ENCODE results near the gene SRGAP1.

The SRGAP1 gene

GRCh38 chr12:63955831-63956666 is 111.5 kb downstream of the SRGAP1 start:
- ChIA-PET CTCF (no interaction called here), POLR2A (no interaction called here)
- DNase-seq (ENCODE audit: extremely low spot score), result no peak
- TF ChIP-seq, protein P1, sequence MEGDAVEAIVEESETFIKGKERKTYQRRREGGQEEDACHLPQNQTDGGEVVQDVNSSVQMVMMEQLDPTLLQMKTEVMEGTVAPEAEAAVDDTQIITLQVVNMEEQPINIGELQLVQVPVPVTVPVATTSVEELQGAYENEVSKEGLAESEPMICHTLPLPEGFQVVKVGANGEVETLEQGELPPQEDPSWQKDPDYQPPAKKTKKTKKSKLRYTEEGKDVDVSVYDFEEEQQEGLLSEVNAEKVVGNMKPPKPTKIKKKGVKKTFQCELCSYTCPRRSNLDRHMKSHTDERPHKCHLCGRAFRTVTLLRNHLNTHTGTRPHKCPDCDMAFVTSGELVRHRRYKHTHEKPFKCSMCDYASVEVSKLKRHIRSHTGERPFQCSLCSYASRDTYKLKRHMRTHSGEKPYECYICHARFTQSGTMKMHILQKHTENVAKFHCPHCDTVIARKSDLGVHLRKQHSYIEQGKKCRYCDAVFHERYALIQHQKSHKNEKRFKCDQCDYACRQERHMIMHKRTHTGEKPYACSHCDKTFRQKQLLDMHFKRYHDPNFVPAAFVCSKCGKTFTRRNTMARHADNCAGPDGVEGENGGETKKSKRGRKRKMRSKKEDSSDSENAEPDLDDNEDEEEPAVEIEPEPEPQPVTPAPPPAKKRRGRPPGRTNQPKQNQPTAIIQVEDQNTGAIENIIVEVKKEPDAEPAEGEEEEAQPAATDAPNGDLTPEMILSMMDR (IDR thresholded peaks at IDR 0.05; ENCODE audit: control extremely low read depth, extremely low read depth, low read depth, missing control alignments), result no peak

DNA sequence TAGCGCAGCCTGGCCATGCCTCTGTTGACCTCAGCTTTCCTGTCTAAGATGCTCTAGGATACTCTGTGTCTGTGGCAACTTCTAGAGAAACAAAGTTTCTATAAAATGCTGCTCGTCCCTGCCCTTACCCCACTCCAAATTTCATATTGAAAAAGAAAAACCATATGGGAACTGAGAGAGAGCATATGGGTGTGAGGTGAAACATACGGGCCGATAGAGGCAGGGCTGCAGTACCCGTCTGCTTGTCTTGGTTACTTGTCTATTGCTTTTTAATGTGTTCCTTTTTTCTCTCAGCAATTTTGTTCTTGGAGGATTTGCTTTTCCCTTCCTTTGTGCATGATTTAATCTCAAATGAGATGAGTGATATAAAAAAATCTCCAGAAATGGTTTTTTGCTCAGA is 113.0 kb downstream of the SRGAP1 start:
- ChIA-PET CTCF (no interaction called here), POLR2A (no interaction called here)
- DNase-seq (ENCODE audit: extremely low spot score), result no peak
- TF ChIP-seq, protein P1 (IDR thresholded peaks at IDR 0.05; ENCODE audit: control extremely low read depth, extremely low read depth, low read depth, missing control alignments), result no peak

GRCh38 chr12:63958876-63959580 is 114.5 kb downstream of the SRGAP1 start:
- TF ChIP-seq, protein P1 (IDR thresholded peaks at IDR 0.05; ENCODE audit: control extremely low read depth, extremely low read depth, low read depth, missing control alignments), result no peak
- DNase-seq (ENCODE audit: extremely low spot score), result no peak
- POLR2A ChIA-PET, result no interaction called here
- CTCF ChIA-PET, result interaction anchor here (1.5 kb wide), 1 partner anchor 10 kb away, joined by 3 read pairs; no protein-coding TSS in a partner anchor

DNA sequence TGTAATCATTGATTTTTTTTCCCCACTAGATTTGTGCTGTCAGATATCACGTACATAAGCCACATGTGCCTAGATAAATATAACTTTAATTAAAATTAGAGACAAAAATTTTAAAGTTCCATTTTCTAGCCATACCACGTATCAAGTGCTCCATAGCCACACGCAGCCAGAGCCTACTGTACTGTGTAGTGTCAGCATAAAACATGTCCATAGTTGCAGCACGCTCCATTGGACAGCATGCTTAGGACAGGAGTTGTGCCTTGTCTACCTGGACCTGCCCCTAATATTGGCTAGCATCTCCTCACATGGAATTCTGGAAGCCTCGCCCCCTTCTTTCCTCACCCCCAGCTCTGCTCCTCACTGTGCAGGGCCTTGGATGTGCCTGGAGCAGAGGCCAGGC is 116.5 kb downstream of the SRGAP1 start:
- DNase-seq (ENCODE audit: extremely low spot score), result no peak
- CTCF ChIA-PET, result no interaction called here
- POLR2A ChIA-PET, result no interaction called here
- TF ChIP-seq, protein P1 (IDR thresholded peaks at IDR 0.05; ENCODE audit: control extremely low read depth, extremely low read depth, low read depth, missing control alignments), result no peak

DNA sequence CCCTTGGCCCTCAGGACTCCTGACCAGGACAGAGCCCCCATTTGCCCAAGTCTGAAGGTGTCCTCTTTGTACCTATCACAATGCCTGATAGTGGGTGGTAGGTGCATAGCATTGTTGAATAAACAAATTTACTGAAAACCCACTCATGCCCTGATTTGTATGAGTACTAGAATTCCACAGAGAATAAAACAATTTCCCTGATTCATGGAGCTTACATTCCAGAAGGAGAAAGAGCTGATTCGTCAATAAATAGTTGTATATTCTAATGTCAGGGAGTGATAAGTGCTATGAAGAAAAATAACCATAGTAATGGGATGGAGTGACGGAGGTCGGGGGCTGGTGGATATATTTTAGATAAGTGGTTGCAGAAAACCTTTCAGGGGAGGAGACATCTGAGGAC is 117.0 kb downstream of the SRGAP1 start:
- POLR2A ChIA-PET, result no interaction called here
- TF ChIP-seq, protein P1 (IDR thresholded peaks at IDR 0.05; ENCODE audit: control extremely low read depth, extremely low read depth, low read depth, missing control alignments), result no peak
- no peak for DNase-seq (ENCODE audit: extremely low spot score)
- CTCF ChIA-PET, result interaction anchor here (0.6 kb wide), 1 partner anchor 15 kb away, joined by 3 read pairs; no protein-coding TSS in a partner anchor

GRCh38 chr12:63963868-63964267 is 119.4 kb downstream of the SRGAP1 start:
- TF ChIP-seq, protein P1 (IDR thresholded peaks at IDR 0.05; ENCODE audit: control extremely low read depth, extremely low read depth, low read depth, missing control alignments), result no peak
- POLR2A ChIA-PET, result no interaction called here

More at GRCh38 chr12:63963868-63964267, 119.4 kb downstream of the SRGAP1 start:
- CTCF ChIA-PET, result interaction anchor here (1.0 to 1.3 kb wide), 4 partner anchors 13 to 55 kb away, joined by 3 to 5 read pairs (median 4); no protein-coding TSS in a partner anchor
- DNase-seq (ENCODE audit: extremely low spot score), result no peak

All from GM10248 (cell line).